HG02981 (cell line): ENCODE measurements around the gene CYGB.

Source experiments
- ATAC-seq: cut with Tn5 transposase; IDR thresholded peaks from one replicate; pipeline ENCODE4 v1.9.1; 2021; ENCODE audit warnings: mild to moderate bottlenecking, moderate library complexity; ENCODE audit not compliant: unreplicated experiment

CYGB gene

DNA sequence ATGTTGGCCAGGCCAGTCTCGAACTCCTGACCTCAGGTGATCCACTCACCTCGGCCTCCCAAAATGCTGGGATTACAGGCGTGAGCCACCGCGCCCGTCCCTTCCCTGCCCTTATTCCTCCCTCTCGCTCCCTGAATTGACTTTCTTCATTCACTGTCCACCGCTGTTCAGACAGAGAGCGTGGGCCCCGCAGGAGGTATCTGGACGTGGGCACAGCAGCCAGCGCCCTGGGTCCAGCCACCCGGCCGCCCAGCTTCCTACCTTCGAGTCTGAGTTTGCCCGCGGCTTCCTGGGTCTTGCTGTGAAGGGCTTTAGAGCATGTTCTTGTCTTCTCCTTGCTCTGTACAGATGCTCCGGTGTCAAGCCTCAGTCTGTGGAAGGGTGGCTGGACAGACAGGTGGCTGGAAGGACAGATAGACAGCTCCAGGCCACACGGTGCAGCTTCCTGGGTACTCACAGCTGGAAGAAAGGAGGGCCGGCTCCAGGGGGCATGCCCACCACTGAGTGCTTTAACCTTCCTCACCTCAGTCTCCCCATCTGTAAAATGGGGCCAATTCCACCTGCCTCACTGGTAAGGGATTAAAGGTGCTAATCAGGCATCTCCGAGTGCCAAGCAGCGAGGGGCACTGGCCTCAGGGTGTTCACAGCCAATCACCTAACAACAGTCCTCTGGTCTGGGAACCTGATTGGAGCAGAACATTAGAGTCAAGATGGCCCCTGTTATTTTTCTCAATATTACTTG lies 49.9 kb downstream of the CYGB start:
- ATAC-seq, result no peak

DNA sequence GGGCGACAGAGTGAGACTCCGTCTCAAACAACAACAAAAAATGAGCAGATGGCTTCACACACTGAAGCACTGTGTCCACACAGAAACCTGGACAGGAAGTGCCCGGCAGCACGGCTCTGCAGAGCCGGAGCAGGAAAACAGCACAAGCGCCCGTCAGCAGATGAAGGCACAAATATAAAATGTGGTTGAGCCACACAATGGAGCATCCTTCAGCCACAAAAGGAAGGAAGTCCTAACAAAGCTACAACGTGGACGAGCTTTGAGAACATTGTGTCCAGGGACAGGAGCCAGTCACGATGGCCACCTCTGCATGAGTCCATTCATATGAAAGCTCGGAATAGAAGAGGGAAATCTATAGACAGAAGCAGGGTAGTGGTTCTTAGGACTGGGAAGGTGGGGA lies 51.9 kb downstream of the CYGB start:
- ATAC-seq, result no peak

DNA sequence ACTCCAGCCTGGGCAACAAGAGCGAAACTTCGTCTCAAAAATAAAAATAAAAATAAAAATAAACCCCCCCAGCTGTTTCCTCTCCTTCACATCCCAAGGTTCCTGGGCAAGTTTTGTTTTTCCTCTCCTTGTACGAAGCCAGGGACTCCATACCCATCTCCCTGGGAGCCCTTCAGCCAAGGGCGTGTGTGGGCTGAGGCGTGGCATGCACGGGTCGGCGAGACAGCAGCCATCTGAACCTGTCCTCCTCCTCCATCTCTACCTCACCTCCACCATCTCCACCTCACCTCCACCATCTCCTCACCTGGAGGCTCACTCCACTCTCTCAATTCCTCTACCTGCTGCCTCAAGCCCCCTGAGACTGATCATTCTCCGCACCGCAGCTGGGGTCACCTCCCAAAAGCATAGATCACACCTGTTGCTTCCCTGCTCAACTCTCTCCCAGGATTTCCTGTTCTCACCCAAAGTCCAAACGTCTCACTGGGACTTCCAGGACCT lies 53.2 kb downstream of the CYGB start:
- no peak for ATAC-seq

DNA sequence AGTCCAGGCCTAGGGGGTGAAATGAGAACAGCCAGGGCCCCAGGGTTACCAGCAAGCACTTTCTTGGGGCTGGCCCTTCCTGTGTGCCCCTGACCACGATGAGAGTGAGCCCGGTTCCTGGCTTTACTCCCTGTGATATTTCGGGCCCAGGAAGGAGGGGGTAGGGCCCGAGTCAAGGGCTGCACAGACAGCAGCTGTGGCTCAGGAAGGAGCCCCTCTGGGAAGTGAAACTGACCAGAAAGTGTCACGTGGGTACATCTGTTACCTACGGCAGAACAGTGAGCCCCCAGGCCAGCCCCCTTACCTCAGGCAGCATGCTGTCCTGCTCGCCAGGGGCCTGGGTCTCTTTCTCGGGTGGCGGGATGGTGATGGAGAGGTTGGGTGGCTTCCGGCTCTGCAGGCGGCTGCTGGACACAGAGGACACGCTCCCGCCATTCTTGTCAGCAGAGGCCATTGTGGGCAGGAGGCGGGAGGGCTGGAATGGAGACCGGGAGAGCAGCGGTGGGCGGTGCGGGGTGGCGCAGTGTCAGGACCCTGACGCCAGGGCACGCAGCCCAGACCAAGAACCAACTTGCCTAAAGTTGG lies 56.3 kb downstream of the CYGB start:
- ATAC-seq, result peak; percentile 60

DNA sequence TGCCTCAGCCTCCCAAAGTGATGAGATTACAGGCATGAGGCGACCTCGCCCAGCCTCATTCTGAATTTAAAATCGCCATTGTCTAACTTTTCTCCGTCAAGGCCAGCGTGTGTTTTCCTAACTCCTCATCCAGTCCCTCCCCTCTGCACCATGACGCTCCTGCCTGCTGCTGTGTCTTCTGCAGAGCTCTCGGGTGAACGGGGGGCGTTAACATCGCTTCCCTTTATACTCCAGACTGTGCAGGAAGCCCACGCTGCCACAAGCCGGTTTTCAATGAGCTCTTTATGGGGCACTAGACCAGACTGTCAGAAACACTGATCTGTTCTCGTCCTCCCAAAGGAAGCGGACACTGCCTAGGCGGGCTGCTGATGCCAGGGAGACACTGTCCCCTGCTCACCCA lies 56.9 kb downstream of the CYGB start:
- ATAC-seq, result peak; percentile 2

DNA sequence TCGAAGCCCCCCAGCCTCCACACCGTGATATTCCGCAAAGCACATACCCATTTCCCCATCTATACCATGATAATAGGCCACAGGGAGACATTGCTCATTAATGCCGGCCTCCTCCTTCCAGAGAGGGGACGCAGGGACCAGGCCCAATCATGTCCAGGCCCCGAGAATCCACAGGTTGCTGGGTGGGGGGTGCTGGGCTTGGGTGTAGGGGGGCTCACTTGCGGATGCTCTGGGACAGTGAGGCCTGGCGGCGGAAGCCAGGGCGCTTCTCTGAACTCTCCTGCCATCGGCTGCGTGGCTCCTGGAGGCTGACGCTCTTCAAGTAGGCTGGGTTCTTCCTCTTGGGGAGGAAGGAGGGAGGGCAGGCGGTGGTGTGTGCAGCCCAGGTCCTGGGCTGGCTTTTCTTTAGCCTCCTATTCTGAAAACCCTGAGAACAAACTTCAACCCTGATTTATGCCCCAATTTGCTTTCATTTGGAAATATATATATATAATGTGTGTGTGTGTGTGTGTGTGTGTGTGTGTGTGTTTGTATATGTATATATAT lies 57.9 kb downstream of the CYGB start:
- ATAC-seq, result no peak

DNA sequence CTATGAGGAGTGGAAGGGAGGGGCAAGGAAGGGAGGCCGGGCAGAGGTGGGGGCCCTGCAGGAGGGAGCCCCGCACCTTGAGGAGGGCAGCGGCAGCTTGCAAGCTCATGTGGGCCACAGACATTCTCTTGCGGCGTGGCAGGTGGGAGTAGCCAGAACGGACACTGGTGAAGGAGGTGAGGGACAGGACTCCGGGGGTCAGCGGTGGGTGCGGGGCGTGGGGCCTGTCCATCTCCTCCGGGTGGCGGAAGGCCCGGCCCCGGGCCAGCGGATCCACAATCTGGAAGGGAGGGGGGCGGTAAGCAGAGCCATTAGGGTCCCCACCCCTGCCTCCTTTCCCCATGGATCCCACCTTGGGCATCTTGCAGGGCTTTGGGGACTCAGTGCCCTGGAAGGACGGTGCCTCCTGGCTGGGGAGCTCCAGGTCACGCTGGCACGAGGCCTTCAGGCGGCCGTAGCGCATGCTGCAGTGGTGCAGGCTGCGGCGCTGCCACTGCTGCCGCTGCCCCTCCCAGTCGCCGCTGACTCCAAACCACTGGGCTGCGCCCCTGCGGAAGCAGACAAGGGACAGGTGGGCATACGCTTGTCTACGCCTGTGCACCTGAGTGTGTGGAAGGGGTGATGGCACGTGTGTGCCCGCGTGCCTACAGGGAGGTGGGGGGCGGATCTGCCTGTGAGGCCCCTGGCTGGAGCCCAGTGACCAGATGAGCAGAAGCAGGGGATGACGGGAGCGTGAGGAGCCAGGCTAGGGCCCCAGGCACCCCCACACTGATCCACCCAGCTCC lies 58.6 kb downstream of the CYGB start:
- no peak for ATAC-seq

DNA sequence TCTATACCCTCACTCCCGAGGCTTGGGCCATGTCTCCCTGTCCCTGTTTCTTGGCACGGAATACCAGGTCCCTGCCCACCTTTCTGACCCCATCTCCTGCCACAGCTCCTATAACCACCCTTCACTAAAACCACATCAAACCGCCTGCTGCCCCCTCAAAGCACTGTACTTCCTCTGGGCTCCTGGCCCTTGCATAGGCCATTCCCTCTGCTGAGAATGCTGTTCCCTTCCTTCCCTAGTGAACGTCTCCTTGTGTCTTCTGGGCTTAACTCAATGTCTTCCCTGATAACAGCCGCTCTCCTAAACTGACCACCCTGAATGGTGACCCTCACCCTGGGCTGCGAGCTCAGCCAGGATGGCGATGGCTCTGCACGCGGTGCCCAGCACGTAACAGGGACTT lies 59.4 kb downstream of the CYGB start:
- ATAC-seq, result no peak

DNA sequence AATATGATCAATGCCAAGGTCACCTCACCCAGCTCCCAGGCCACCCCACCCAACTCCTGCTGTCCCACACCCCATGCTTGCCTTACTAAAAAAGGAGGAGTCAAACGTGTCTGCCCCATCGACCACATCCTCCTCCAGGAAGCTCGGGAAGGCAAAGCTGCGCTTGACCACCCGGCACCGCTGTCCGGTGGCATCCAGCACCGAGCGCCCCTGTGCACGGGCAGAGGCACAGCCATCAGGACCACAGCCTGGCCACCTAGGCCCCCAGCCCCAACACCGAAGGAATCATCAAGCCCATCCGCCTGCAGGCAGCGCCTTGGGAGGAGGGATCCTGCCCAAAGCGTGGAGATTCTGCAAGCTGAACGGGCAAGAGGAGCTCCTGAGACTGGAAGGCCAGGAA lies 59.9 kb downstream of the CYGB start:
- no peak for ATAC-seq
